HepG2 (cell line): ENCODE results near the gene PHACTR1.

Experiments used
- BRD4 ChIP-seq: sonication (generic); formaldehyde crosslinking; IDR thresholded peaks from 2 replicates; pipeline ENCODE4 v1.4.0; 2020; ENCODE audit warnings: missing genetic modification reagents
- EZH2 ChIP-seq: conservative IDR thresholded peaks from 2 replicates; pipeline ENCODE4 v1.6.1; 2012; ENCODE audit warnings: mild to moderate bottlenecking, low read depth, low read length, moderate library complexity
- FOXA1 ChIP-seq, 2 experiments: fragments of 450-650 bp in 1 of 2; sonication (generic) in 1 of 2; formaldehyde crosslinking in 1 of 2; IDR thresholded peaks; 2 replicates each; pipeline versions ENCODE4 v1.4.0 to v1.6.1; 2016 to 2020; ENCODE audit warnings: missing genetic modification reagents in 1 of 2
- FOXJ3 ChIP-seq: sonication (generic); formaldehyde crosslinking; IDR thresholded peaks from 2 replicates; pipeline ENCODE4 v1.4.0; 2020; ENCODE audit warnings: missing genetic modification reagents, mild to moderate bottlenecking, borderline replicate concordance
- YY1 ChIP-seq: IDR thresholded peaks from 2 replicates; pipeline ENCODE4 v1.6.1; 2011; ENCODE audit warnings: low read length, low read depth, moderate library complexity, mild to moderate bottlenecking; ENCODE audit not compliant: insufficient read depth, insufficient replicate concordance
- ZFP36 ChIP-seq: fragments of 150-350 bp; IDR thresholded peaks from 2 replicates; pipeline ENCODE4 v1.6.1; 2018; ENCODE audit warnings: borderline replicate concordance, low read length, low read depth; ENCODE audit not compliant: partially characterized antibody
- ZFP36L1 ChIP-seq: sonication (generic); formaldehyde crosslinking; IDR thresholded peaks from 2 replicates; pipeline ENCODE4 v1.8.0; 2022; ENCODE audit warnings: mild to moderate bottlenecking, missing genetic modification reagents, moderate library complexity
- TF ChIP-seq, protein P1 (sequence below): sonication (generic); formaldehyde crosslinking; IDR thresholded peaks from 2 replicates; pipeline ENCODE4 v1.5.1; 2020; ENCODE audit warnings: mild to moderate bottlenecking, missing genetic modification reagents

DNA sequence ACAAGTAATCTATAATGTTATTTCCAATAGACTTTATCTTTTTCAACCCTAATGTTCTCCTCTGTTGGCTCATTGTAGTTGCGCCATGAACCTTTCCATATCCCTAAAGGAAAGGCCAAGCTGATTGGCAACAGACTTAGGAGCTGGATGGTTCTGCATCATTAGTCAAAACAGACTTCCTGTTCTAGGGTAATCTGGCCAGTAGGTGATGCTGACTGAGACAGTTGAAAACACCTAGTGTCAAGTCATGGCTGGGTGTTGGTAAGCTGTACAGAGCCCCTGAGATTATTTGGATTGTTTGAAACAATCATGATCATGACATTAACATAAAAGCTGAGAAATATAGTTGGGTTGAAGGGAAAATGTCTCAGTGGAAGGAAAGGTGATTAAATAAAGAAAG, 231.4 kb downstream of the PHACTR1 start:
- TF ChIP-seq EZH2 (no peak), BRD4 (no peak), FOXA1 (IDR thresholded peaks at IDR 0.05) (no peak), FOXA1 (CRISPR knock-in tag; IDR thresholded peaks at IDR 0.05) (no peak), YY1 (no peak), ZFP36 (no peak), ZFP36L1 (CRISPR knock-in tag) (no peak), FOXJ3 (no peak)
- TF ChIP-seq, protein P1, sequence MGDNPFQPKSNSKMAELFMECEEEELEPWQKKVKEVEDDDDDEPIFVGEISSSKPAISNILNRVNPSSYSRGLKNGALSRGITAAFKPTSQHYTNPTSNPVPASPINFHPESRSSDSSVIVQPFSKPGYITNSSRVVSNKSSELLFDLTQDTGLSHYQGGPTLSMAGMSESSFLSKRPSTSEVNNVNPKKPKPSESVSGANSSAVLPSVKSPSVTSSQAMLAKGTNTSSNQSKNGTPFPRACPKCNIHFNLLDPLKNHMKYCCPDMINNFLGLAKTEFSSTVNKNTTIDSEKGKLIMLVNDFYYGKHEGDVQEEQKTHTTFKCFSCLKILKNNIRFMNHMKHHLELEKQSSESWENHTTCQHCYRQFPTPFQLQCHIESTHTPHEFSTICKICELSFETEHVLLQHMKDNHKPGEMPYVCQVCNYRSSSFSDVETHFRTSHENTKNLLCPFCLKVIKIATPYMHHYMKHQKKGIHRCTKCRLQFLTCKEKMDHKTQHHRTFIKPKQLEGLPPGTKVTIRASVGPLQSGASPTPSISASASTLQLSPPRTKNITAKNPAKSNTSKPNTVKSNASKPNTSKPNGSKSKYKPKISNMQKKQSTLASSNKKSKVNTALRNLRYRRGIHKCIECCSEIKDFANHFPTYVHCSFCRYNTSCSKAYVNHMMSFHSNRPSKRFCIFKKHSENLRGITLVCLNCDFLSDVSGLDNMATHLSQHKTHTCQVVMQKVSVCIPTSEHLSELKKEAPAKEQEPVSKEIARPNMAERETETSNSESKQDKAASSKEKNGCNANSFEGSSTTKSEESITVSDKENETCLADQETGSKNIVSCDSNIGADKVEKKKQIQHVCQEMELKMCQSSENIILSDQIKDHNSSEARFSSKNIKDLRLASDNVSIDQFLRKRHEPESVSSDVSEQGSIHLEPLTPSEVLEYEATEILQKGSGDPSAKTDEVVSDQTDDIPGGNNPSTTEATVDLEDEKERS = no peak
